ENCODE measurements around the gene PRKAG3. TPM values are rescaled to one million over a fixed set of nuclear protein-coding genes. Genes with fewer than 3 reads are reported as not detected.

PRKAG3 gene
- total and polyA plus RNA-seq, 7 donors, result 9.2 to 187 (median 58.5) TPM

- Histone ChIP-seq H3K4me1 (peaks cover 5% of the 10 kb centered on the region), H3K27me3 (ENCODE audit: insufficient read depth in 3 of 3, low read length in 2 of 3) (peaks cover 0 to 85% (median 35%) of the 10 kb centered on the region in 3 donors), H3K36me3 (ENCODE audit: insufficient read depth in 1 of 2, low read depth in 1 of 2) (no peaks in the 10 kb centered on the region), H3K9me3 (no peaks in the 10 kb centered on the region), H3K4me3 (no peak overlapping the region), H3K27ac (no peak overlapping the region)
- peak; percentile 94 for TF ChIP-seq CTCF (IDR thresholded peaks at IDR 0.05)
- WGBS, 3 donors, result 0 to 6% (median 0%) methylated on average over 3 of the region's 3 CpGs
- intact Hi-C loops (cut with DNase I), result loop anchor here (2.0 kb wide), 2 partner anchors 20 to 22 kb away; no protein-coding TSS in a partner anchor
- ATAC-seq, result peak; percentile 61 to 76 (median 69)
- DNase-seq, result peak in 1 of 2 donors; percentile 67
Measured at GRCh38 chr2:218876562-218877219, 45.1 kb upstream of the PRKAG3 start.

- Histone ChIP-seq H3K9me3 (no peaks in the 10 kb centered on the region), H3K4me1 (peaks cover 5% of the 10 kb centered on the region), H3K4me3 (no peak overlapping the region), H3K27me3 (ENCODE audit: insufficient read depth in 3 of 3, low read length in 2 of 3) (peaks cover 0 to 85% (median 38%) of the 10 kb centered on the region in 3 donors), H3K36me3 (ENCODE audit: insufficient read depth in 1 of 2, low read depth in 1 of 2) (no peaks in the 10 kb centered on the region), H3K27ac (no peak overlapping the region)
- intact Hi-C loops (cut with DNase I), result loop anchor here (2.0 kb wide), 2 partner anchors 21 to 23 kb away; no protein-coding TSS in a partner anchor
- no peak for DNase-seq
- TF ChIP-seq CTCF (IDR thresholded peaks at IDR 0.05), result no peak
- no peak for ATAC-seq
- WGBS, 3 donors, result 51 to 65% (median 64%) methylated on average over 2 of the region's 2 CpGs
Measured at GRCh38 chr2:218875692-218876246, 44.2 kb upstream of the PRKAG3 start.

GRCh38 chr2:218873359-218874194 lies 42.0 kb upstream of the PRKAG3 start:
- TF ChIP-seq CTCF (IDR thresholded peaks at IDR 0.05), result no peak
- peaks cover 0 to 66% (median 37%) of the 10 kb centered on the region in 3 donors for H3K27me3 ChIP-seq (ENCODE audit: insufficient read depth in 3 of 3, low read length in 2 of 3)
- intact Hi-C loops (cut with DNase I), result no loop called here

GRCh38 chr2:218872645-218873358 lies 41.2 kb upstream of the PRKAG3 start:
- intact Hi-C loops (cut with DNase I), result no loop called here
- Histone ChIP-seq H3K4me3 (peak overlapping the region; percentile 34), H3K27ac (no peak overlapping the region), H3K4me1 (no peaks in the 10 kb centered on the region), H3K9me3 (no peaks in the 10 kb centered on the region), H3K27me3 (ENCODE audit: insufficient read depth in 3 of 3, low read length in 2 of 3) (peaks cover 0 to 60% (median 34%) of the 10 kb centered on the region in 3 donors), H3K36me3 (ENCODE audit: insufficient read depth in 1 of 2, low read depth in 1 of 2) (no peaks in the 10 kb centered on the region)
- TF ChIP-seq CTCF (IDR thresholded peaks at IDR 0.05), result no peak
- ATAC-seq (no peak), DNase-seq (no peak)
- WGBS, 3 donors, result 15 to 18% (median 16%) methylated on average over 18 to 22 of the region's 22 CpGs

More at GRCh38 chr2:218873359-218874194, 42.0 kb upstream of the PRKAG3 start:
- Histone ChIP-seq H3K27ac (no peak overlapping the region), H3K4me3 (peak overlapping the region; percentile 34), H3K9me3 (no peaks in the 10 kb centered on the region), H3K4me1 (no peaks in the 10 kb centered on the region), H3K36me3 (ENCODE audit: insufficient read depth in 1 of 2, low read depth in 1 of 2) (no peaks in the 10 kb centered on the region)
- ATAC-seq (peak in 3 of 4 donors; percentile 33 to 54 (median 45)), DNase-seq (no peak)
- 6 to 9% (median 7%) methylated on average over 71 to 86 of the region's 86 CpGs for WGBS, 3 donors

Data from psoas muscle (tissue), 8 donors.